LNCaP clone FGC (cell line): Measurements from ENCODE around the gene PRKCSH.

ENCODE experiments used
- DNase-seq: peaks from one replicate; pipeline ENCODE4 v3.0.0-alpha.2; 2011; ENCODE audit warnings: low read depth
- H3K4me3 ChIP-seq: 2 replicates; pipeline ENCODE4 v1.5.1; 2011; ENCODE audit warnings: mild to moderate bottlenecking, low read depth, low read length, control low read depth
- TF ChIP-seq, protein P1 (sequence below): IDR thresholded peaks from 2 replicates; pipeline ENCODE4 v1.5.1; 2012; ENCODE audit warnings: mild to moderate bottlenecking; ENCODE audit not compliant: control insufficient read depth, insufficient read depth; ENCODE audit errors: extremely low read depth

The PRKCSH gene, protein sequence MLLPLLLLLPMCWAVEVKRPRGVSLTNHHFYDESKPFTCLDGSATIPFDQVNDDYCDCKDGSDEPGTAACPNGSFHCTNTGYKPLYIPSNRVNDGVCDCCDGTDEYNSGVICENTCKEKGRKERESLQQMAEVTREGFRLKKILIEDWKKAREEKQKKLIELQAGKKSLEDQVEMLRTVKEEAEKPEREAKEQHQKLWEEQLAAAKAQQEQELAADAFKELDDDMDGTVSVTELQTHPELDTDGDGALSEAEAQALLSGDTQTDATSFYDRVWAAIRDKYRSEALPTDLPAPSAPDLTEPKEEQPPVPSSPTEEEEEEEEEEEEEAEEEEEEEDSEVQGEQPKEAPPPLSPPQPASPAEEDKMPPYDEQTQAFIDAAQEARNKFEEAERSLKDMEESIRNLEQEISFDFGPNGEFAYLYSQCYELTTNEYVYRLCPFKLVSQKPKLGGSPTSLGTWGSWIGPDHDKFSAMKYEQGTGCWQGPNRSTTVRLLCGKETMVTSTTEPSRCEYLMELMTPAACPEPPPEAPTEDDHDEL

DNA sequence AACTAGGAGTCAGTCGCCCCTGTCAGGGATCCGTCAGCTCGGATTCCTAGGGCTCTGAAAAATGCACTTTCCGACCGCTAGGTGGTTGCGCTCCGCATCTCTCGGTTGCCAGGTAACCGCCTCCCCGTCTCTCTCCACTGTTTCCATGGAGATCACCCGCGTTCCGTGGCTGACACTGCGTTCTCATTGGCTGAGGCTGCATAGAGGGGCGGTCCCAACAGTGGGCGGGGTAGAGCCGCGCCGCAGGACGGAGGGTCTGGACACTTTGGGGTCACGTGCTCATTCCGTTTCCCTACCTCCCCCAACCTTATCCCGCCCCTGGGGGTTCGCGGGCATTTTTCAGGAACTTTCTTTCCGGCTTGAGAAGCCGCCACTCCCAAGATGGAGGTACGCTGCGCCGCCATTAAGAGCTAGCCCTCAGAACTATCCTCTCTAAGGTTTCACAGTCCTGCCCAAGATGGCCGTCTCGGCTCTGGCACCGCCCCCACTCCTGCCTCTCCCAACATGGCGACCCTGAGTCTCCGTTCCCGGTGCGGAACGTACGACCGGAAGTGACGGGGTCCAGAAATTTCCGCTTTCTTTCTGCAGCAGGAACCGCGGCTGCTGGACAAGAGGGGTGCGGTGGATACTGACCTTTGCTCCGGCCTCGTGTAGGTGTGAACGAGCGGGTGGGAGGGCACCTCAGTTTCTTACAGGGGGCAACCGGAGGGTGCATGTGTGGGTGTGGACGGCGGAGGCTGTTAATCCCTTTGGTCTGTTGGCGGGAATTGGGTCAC, at the start of gene PRKCSH, which contains the start of gene ODAD3:
Gene PRKCSH, plus strand, starts transcription at position 579 of the 776 bp plus-strand sequence. CDS start 483 bp downstream, outside the sequence.
Gene ODAD3, minus strand, starts transcription at position 65 of the 776 bp plus-strand sequence. CDS start 105 bp downstream, outside the sequence.
- TF ChIP-seq, protein P1, sequence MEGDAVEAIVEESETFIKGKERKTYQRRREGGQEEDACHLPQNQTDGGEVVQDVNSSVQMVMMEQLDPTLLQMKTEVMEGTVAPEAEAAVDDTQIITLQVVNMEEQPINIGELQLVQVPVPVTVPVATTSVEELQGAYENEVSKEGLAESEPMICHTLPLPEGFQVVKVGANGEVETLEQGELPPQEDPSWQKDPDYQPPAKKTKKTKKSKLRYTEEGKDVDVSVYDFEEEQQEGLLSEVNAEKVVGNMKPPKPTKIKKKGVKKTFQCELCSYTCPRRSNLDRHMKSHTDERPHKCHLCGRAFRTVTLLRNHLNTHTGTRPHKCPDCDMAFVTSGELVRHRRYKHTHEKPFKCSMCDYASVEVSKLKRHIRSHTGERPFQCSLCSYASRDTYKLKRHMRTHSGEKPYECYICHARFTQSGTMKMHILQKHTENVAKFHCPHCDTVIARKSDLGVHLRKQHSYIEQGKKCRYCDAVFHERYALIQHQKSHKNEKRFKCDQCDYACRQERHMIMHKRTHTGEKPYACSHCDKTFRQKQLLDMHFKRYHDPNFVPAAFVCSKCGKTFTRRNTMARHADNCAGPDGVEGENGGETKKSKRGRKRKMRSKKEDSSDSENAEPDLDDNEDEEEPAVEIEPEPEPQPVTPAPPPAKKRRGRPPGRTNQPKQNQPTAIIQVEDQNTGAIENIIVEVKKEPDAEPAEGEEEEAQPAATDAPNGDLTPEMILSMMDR, result peak; percentile 72
- peak; percentile 99 for DNase-seq
- H3K4me3 ChIP-seq, result peak within 1 kb of the TSS; percentile 100

DNA sequence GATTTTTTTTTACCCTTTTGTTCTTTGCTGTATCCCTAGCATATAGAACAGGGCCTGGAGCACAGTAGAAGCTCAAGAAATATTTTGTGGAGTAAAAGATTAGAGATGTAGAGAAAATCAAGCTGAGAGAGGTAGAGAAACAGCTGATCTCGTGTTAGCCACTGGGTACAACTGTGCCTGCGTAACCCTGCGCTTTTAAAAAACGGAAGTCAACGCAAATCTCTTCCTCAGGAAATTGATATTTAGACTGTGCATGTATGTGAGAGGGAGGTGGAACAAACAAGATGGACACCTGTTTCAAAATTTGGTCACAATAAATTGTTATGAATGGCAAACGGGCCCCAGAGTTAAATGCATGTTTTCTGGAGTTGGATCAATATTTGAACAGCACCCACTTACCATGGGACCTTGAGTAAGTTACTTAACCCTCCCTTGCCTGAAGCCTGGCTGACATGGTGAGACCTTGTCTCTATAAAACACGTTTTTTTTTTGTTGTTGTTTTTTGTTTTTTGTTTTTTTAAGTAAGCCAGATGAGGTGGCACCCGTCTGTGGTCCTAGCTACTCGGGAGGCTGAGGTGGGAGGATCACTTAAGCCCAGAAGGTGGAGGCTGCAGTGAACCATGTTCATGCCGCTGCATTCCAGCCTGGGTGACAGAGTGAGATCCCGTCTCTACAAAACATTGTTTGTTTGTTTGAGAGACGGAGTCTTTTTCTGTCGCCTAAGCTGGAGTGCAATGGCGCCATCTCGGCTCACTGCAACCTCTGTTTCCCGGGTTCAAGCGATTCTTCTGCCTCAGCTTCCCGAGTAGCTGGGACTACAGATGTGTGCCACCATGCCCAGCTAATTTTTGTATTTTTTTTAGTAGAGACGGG, 48.0 kb upstream of the PRKCSH start:
- no peak overlapping the region for H3K4me3 ChIP-seq
- no peak for DNase-seq
- TF ChIP-seq, protein P1, result no peak

DNA sequence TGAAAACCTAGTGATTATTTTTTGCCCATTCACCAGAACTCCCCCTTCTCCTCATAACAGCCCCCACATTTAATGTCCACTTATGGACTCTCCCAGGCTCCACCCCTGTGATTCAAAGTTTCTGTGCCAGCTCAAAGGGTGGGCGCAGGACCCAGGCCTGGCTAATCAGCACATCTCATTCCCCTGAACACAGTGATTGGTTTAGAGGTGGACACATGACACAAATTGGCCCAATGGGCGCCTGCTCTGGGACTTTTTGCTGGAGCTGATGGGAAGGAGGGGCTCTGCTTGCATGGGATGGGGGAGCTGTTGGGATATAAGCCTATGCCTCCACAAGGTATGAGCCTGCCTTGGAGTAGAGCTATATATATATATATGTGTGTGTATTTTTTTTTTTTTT, 45.1 kb upstream of the PRKCSH start:
- no peak overlapping the region for H3K4me3 ChIP-seq
- no peak for DNase-seq
- TF ChIP-seq, protein P1, result no peak

DNA sequence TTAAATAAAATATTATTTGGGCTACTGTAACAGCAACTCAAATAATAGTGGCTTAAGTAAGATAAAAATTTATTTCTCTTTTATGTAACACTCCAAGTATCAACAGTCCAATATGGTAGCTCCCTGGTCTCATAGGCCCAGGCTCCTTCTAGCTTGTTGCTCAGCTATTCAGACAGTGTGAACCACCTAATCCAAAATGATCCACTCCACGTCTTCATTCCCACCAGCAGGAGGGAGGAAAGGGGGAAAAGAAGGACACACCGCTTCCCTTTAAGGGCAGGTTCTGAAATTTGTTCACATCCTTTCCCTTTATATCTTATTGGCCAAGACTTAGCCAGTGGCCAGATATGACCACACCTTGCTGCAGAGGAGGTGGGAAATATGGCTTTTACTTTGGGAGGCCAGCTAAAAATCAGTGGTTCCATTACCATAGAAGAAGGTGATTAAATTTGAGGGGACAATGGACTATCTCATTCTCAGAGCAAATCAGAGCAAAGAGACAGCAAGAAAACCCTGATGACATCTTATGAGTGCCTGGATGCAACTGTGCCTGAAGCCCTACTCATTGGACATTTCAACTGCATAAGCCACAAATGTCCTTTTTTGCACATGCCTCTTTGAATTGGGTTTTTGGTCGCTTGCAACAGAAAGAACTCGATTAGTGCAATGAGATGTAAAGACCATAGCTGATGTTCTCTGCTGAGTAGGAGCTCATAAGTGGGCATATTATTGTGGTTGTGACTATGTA, 44.3 kb upstream of the PRKCSH start:
- no peak for DNase-seq
- TF ChIP-seq, protein P1, result no peak
- no peak overlapping the region for H3K4me3 ChIP-seq

DNA sequence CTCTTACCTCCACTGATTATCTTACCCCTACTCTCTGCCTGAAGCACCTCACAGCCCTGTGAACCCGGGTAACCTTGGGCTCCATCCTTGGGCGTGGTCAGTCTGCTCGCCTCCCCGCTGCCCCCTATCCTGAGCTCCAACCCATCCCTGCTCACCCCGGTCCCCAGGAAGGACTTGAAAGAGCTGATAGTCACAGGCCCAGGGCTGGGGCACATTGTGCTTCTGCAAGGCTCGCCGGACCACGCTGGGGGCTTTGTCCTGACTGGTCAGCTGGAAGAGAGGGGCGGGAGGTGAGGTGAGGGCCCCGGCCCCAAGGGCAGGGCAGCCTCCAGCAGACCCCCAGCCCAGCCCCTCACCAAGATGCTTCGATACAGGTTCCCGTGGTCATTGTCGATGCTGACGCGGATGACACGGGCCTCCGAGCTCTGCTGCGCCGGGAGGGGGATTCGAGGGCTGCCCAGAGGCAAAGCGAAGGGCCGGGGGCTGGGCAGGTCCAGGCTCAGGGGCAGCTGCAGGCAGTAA, 38.3 kb upstream of the PRKCSH start:
- no peak overlapping the region for H3K4me3 ChIP-seq
- TF ChIP-seq, protein P1, result no peak
- DNase-seq, result no peak
